Non-pigmented ciliary epithelial cell (primary cell): ENCODE results near the gene TMCO2.
"Not testable (repeated sequence)": the region's sequence is repeated elsewhere in the genome, so short reads cannot be mapped to it uniquely, and the experiment has no call there.

Experiments
- DNase-seq: peaks from one replicate; pipeline ENCODE4 v3.0.0-alpha.2; 2010; ENCODE audit warnings: low read depth

The TMCO2 gene

DNA sequence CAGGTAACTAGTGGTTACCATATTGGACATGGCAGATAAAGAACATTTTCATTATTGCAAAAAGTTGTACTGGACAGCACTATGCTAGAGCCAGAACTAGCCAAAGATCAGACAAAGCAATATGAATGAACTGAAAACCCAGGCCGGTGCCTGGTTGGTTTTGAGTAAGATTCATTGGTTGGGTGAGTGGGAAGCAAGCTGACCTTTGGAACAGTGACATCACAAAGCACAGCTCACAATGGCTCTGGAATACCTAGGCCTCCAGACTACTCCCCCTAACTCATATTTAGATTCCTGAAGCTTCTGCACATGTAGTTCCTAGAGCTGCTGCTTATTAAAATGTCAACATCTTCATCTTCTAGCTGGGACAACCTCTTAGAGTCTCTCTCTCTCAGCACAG lies at the start of gene TMCO2:
TSS of gene TMCO2 (plus strand) at position 283 of the 400 bp plus-strand sequence. CDS start at position 340, 57 bp downstream.
- DNase-seq = no peak

DNA sequence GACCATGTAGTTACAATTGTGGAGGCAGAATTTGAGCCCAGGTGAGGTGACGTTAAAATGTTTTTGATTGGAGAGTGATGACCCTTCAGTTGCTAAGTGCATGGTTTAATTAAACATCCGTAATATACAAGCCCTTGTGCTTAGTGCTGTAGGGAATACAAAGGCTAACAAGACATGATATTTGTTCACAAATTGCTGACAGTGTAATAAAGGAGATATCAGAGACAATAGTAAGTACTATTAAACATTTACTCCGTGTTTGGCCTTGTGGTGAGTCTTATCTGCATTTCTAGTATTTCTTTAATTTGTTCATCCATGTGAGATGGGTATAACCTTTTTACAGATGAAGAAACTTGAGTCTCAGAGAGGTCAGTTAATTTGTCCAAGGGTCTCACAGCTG lies 48.6 kb upstream of the TMCO2 start:
- DNase-seq = no peak

DNA sequence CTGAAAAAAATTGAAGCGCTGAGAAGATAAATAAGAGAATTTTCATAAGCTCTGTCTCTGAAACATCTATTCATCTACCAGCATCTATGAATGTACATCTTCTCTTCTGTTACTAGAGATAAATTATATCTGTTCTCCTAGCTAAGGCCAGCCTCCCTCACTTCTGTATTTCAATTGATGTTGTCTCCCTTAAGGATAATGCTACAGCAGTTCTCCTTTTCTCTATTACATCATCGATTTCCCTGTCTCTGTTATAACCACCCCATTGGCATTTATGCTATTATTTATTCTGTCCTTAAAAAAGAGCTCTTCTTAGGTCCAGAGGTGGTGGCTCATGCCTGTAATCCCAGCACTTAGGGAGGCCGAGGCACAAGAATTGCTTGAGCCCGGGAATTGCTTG lies 42.9 kb upstream of the TMCO2 start:
- DNase-seq = no peak

DNA sequence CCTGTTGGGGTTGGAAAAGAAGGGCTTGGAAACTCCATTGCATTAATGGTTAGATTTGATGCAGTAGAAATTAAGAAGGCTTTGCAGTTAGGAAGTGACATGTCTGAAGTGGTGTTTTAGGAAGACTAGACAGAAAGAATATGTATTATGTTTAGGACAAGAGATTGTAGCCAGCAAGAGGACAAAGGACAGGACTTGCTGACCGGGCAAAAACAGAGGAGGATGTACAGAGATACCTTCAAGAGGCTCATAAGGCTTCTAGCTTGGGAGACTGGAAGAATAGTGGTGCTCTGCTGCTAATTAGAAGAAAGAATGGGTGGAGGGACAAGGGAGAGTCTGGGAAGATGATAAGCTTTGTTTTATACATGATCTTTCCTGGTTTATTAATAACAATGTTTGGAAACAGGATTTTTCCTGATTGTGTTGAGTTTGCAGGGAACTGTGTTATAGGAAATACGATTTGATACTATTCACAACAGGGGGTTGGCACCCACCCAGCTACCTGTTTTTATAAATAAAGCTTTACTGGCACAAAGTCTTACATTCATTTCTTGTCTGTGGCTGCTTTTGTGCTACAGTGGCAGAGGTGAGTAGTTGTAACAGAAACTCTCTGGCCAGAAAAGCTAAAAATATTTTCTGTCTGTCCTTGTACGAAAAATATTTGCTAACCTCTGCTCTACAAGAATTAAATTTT lies 37.1 kb upstream of the TMCO2 start:
- no peak for DNase-seq

DNA sequence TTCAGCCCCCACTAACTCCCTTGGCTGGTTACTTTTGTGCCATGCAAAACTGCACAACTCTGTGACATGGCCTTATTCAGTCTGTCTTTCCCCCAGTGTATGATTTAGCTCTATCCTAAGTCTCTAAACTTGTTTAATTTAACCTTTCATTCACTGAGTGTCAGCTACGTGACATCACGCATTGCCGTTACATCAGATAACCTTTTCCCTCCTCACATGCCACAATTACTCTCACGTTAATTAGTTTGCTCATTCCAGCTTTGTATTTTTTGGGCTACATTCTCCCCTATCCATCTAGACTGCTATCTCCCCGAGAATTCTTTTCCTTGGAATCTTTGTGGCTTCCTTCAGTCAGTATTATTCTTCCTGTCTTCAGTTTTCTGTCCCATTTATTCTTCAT lies 29.4 kb upstream of the TMCO2 start:
- no peak for DNase-seq

DNA sequence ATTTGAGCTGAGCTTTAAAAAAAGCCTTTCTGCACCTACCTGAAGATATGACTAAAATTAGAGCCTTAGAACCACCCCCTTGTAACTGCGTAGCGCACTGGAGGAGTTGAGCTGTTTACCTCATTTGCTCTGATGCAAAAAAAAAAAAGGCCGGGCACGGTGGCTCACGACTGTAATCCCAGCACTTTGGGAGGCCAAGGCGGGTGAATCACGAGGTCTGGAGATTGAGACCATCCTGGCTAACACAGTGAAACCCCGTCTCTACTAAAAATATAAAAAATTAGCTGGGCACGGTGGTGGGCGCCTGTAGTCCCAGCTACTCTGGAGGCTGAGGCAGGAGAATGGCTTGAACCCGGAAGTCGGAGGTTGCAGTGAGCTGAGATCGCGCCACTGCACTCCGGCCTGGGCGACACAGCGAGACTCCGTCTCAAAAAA lies 26.2 kb upstream of the TMCO2 start:
- not testable (repeated sequence) for DNase-seq

DNA sequence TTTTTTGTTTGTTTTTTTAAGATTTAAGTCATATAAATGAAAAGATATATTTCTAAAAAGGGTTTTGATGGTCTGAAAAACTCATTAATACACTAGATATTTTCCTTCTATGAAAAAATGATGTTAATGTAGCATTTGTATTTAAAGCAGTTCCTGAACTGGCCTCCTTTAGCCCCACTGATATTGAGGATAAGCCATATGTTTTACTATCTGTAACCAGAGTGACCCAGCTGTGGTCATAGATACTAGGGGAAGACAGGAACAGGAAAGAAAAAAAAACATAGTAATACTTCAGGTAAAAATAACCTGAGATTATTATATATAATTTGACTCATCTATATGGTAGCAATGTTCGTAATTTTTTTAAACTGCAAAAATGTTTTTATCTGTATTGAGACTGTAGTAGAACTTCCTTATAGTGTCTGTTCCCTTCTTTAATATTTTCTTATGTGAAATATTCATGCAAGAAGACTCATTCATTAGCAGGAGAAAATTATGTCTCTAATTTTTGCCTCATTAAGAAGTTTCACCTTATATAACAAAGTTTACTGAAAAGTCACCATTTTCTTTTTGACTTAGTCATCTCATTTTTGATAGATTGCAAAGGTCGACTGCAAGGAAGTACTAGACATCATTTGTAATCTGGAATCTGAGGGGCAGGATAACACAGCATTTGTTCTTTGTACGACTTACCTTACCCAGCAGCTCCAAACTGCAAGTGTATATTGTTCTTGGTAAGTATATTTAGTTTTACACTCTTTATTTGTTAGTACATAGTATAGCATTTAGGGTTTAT lies 25.6 kb upstream of the TMCO2 start:
- no peak for DNase-seq

DNA sequence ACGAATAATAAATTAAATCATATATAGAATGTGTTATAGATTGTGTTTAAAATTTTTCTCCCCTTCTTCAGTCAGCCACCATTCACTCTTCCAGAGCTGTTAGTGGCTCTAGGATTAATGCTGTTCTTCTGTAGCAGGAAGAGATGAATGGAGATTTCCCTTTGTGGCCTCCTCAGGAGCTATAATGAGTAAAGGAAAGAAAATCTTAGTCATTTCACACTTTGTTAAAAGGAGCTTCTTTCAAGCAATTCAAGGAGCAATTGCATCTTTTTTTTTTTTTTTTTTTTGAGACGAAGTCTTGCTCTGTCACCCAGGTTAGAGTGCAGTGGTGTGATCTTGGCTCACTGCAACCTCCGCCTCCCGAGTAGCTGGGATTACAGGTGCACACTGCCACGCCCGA lies 23.7 kb upstream of the TMCO2 start:
- no peak for DNase-seq

DNA sequence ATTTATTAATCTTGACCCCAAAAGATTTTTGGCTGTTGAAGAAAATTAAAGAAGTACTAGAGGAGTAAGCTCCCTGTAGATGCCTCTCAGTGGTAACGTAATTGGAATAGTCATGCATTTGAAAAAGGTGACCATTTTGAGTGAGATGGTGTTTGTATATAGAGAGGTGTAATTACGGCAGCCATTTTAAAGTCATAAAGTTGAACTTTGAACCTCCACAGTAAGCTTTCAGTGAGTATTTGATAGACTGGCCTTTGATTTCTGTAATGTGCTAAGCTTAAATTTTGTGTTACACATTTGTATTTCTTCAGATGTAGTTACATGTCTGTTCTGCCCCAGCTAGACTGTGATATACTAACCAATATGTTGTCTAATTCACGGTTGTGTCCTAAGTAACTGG lies 21.5 kb upstream of the TMCO2 start:
- DNase-seq = no peak

DNA sequence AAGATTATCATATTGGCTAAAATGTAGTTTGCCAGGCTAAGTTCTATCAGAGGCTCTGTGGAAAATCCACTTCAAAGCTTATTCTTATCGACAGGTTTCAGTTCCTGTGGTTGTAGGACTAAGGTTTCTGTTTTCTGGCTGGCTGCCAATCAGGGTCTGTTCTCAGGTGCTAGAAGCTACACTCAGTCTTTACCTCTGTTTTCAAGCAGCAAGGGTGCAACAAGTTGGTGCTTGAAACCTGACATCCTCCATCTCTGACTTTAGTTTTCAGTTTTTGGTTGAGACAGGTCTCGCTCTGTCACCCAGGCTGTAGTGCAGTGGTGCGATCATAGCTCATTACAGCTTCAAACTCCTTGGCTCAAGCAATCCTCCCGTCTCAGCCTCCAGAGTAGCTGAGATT lies 15.3 kb upstream of the TMCO2 start:
- DNase-seq = no peak

DNA sequence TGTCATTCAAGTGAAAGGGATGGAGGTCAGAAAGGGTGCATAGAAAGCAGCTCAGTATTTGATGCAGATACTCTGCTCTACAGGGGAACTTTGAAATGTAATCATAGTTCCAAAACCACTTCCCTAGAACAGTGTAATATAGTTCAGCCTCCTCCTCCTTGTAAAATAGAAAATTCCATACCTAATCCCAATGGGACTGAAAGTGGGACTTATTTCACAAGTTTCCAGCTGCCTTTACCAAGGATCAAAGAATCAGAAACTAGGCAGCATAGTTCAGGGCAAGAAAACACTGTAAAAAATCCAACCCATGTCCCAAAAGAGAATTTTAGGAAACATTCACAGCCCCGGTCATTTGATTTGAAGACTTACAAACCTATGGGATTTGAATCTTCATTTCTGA lies 8.1 kb upstream of the TMCO2 start:
- no peak for DNase-seq

DNA sequence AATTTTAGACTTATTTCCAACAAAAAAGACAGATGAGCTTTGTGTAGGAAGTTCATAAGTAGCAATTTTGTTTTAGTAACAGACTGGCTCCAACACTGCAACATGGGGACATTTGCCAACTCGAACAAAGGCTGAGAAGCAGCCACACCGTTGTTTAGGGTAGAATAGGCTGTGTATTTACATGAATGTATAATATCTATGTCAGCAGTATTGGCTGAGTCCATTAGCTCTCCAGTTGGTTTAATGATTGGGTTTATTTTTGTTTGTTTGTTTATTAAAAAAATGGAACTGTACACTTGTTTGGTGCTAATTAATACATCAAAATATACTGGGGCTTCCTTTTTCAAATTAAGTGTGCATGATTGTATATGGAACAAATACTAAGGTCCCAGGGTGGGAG lies 7.3 kb upstream of the TMCO2 start:
- DNase-seq = no peak

DNA sequence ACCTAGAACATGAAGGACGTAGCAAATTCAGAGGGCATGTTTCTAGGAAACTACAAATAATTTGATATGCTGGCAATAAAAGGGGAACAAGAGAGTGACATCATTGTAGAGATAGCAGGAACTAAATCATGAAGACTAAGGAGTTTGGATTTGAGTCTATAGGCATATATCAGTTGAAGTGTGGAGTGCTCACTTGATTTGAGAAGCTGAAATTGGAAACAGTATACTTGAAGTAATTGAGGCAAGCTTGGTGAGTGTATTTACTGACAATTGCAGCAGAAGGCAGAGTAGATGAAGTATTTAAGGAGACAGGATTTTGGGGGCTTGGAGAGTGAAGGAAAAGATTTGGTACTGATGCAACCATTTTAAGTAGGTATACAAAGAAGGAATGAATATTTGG lies 6.4 kb upstream of the TMCO2 start:
- DNase-seq = no peak

DNA sequence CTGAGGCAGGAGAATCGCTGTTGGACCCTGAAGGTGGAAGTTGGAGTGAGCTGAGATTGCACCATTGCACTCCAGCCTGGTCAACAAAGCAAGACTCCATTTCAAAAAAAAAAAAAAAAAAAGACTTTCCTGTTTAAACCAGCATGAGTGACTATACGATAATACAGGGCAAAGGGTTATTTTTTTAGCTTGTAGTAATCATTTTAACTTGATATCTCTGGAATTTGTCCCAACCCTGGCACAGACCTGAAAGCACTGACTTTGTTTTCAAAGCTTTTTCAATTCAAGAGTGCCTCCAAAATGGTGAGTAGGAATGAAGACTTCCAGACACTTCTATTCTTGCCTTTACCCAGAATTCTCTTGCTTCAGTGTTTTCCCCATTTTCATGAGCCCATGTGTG lies 4.4 kb upstream of the TMCO2 start:
- no peak for DNase-seq

DNA sequence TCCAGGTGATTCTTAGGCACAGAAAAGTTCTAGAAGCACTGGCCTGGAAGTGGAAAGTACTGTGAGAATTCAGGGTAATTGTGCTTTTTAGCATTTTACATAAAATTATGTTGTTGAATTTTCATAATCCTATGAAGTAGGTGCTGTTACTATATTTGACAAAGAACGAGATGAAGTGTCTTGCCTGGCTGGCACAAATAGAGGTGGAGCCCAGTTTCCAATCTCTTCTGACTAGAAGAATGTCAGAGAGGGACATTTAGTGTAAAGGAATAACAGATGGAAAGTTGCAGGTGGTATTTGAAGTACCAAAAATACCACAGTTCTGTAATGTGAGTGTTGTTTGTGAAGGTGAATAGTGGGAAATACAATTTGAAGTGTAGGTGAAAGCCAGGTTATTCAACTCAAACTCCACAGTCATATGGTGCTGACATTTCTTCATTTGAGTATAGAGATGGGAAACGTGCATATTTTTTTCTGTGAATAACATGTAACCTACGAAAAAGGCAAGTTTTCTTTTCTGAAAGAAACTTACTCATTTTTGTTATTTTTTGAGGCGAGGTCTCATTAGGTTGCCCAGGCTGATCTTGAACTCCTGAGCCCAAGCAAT lies 3.5 kb upstream of the TMCO2 start:
- no peak for DNase-seq

DNA sequence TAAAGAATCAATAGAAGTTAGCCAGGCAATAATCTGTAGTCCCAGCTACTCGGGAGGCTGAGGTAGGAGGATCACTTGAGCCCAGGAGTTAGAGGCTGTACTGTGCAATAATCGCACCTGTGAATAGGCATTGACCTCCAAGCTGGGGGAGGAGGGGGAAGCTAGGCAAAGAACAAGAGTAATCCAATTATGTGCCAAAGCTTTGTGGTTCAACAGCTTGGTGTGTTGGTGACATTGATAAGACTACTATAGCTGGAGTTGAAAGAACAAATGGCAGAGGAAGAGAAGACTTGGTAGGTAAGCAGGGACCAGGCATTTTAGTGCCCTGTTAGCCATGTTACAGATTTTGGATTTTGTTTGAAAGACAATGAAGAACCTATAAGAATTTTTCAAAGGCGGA lies 2.1 kb upstream of the TMCO2 start:
- DNase-seq = no peak

DNA sequence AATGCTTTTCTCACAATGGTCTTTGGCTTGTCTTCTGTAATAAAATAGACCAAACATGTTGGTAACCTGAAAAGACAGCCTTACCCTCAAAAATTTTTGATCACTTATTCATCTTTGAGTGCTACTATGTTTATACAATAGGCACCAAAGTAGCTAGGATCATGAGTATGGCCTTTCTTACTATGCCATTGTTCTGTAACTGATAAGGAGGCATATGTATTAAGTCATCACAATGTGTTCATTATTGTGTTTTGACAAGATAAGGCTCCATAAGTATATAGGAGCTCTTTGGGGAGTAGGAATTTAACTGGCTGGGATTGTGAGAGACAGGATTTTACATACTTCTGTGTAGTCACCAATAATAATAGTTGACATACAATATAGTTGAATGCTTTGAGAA lies 675 bp downstream of the TMCO2 start:
- no peak for DNase-seq

DNA sequence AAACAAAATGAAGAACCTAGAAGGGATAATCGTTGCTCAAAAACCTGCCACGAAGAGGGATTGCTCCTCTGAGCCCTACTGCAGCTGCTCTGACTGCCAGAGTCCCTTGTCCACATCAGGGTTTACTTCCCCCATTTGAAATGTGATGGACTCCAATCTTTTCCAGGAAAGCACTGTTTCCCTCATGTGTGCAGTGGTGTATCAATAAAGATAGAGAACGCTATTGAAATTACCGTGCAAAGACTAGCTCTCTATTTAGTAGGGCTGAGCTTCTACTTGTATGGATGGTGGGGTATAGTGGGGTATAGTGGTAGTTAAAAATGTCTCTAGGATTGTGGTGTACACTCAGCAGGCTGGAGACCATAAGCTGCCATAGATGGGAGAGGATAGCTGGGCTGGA lies 3.7 kb downstream of the TMCO2 start:
- DNase-seq = no peak

DNA sequence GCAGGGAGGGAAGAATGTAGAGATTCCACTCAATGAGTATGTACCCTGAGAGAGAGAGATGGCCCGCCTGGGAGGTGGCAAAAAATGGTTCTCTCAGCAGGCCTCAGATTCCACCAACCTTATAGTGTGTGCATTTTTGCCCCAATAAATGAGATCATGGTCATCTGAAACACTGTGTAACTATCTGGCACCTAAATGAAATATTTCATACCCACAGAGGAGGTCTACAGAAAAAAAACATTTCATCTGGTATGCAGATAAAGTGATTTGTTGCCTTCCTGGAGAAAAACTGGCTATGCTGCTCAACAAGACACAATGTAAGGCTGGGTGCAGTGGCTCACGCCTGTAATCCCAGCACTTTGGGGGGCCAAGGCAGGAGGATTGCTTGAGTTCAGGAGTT lies 4.9 kb downstream of the TMCO2 start:
- no peak for DNase-seq

DNA sequence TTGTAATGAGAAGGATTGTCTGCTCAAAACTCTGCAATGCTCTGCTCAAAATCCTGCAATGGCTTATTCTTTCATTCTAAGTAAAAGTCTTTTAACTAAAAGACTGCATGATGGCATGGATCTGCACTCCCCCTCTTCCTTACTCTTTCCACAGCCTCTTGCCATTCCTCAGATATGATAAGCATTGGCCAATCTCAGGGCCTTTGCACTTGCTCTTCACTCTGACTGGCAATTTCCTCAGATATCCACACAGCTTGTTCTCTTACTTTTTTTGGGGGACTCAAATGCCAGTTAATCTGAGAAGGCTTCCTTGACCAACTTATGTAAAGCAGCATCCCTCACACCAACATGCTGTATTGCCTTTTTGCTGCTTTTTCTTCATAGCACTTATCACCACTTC lies 7.5 kb downstream of the TMCO2 start:
- DNase-seq = no peak

DNA sequence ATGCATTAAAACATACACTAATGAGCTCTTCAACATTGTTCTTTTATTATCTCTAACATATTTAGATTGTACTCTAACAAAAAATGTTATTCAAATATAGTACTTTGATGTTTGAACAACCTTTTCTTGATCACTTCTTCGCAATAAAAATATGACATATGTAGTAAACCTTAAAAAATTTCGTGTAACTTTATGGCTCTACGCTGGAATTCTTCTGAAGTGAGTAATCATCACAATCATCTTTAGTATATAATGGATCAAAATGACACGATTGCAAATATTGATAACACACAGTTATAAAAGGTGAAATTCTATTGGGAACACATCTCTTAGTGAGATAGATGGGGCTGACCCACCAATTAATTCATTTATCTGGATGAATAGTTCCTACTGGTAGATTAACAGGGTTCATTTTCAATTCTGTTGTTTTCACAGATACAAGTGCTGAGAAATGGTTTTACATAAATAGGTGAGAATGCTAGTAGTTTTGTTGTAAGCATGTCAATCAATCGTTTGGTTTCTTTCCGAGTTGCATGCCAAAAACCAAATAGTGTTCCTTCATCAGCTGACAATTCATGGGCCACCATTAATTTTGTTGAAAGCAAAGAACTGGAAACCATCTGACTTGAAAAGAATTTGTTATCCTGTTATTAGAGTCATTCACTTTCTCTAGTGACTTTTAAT lies 8.8 kb downstream of the TMCO2 start:
- DNase-seq = no peak

DNA sequence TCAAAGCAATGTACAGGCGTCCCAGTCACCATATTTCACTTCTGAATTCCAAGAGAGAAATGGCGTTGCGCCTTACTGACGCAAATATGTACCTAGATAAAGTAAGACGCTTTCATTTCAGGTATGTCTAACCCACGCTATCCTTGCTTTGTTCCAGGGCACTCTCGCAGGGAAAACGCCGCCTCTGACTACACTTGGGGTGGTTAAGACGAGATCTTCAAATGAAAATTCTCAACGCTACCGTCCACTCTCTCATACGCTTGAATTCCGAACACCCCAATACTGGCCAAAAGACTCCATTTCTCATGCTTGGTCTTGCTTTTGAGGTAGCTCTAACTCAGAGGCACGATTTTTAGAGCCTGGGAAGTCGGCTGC lies 9.6 kb downstream of the TMCO2 start:
- no peak for DNase-seq
